Measurements from ENCODE around the gene MEGF11. TPM values are rescaled to one million over a fixed set of nuclear protein-coding genes. Genes with fewer than 3 reads are reported as not detected.

MEGF11 gene
- total RNA-seq, 2 experiments from 2014 or later = 3.3 to 6.8 TPM

- Histone ChIP-seq H3K79me2 (ENCODE audit: insufficient read depth, low read depth, low read length) (no peaks in the 10 kb centered on the region), H3K4me3 (ENCODE audit: low read depth, low read length, poor library complexity, severe bottlenecking) (no peak overlapping the region), H3K9me3 (ENCODE audit: low read length) (no peaks in the 10 kb centered on the region), H3K9me2 (ENCODE audit: insufficient read depth, low read length) (no peaks in the 10 kb centered on the region), H3K36me3 (ENCODE audit: insufficient read depth, low read length) (no peaks in the 10 kb centered on the region), H4K20me1 (ENCODE audit: insufficient read depth, low read length) (no peaks in the 10 kb centered on the region), H3K4me2 (ENCODE audit: low read length) (no peak overlapping the region), H2AFZ (ENCODE audit: low read length) (no peak overlapping the region), H3K27ac (ENCODE audit: low read depth, low read length, poor library complexity, severe bottlenecking) (no peak overlapping the region), H3K4me1 (ENCODE audit: insufficient read depth, low read length, poor library complexity, severe bottlenecking) (no peaks in the 10 kb centered on the region)
- intact Hi-C loops (cut with micrococcal nuclease; ENCODE audit: unreplicated experiment) = no loop called here
- TF ChIP-seq EZH2phosphoT487 (IDR thresholded peaks at IDR 0.05; ENCODE audit: borderline replicate concordance, low read depth, low read length) (no peak), CTCF (conservative IDR thresholded peaks at IDR 0.05; ENCODE audit: low read length) (no peak)
- CTCF ChIA-PET (ENCODE audit: unreplicated experiment) = no interaction called here
- no TSS peak for BruUV-seq (replicated peaks)
- no peak for DNase-seq (ENCODE audit: low spot score)
- POLR2A ChIA-PET = interaction anchor here (0.7 kb wide), 1 partner anchor 40 kb away, joined by 3 read pairs; no protein-coding TSS in a partner anchor
These were observed 181.6 kb downstream of the MEGF11 start for GRCh38 chr15:66071921-66072295.

GRCh38 chr15:66071160-66071920 is 182.2 kb downstream of the MEGF11 start:
- Histone ChIP-seq H3K9me3 (ENCODE audit: low read length) (no peaks in the 10 kb centered on the region), H4K20me1 (ENCODE audit: insufficient read depth, low read length) (no peaks in the 10 kb centered on the region), H2AFZ (ENCODE audit: low read length) (no peak overlapping the region), H3K36me3 (ENCODE audit: insufficient read depth, low read length) (no peaks in the 10 kb centered on the region), H3K9me2 (ENCODE audit: insufficient read depth, low read length) (no peaks in the 10 kb centered on the region), H3K4me1 (ENCODE audit: insufficient read depth, low read length, poor library complexity, severe bottlenecking) (no peaks in the 10 kb centered on the region), H3K4me3 (ENCODE audit: low read depth, low read length, poor library complexity, severe bottlenecking) (no peak overlapping the region), H3K27ac (ENCODE audit: low read depth, low read length, poor library complexity, severe bottlenecking) (no peak overlapping the region), H3K4me2 (ENCODE audit: low read length) (no peak overlapping the region), H3K79me2 (ENCODE audit: insufficient read depth, low read depth, low read length) (no peaks in the 10 kb centered on the region)
- no peak for DNase-seq (ENCODE audit: low spot score)
- POLR2A ChIA-PET = no interaction called here
- BruUV-seq (replicated peaks) = no TSS peak
- intact Hi-C loops (cut with micrococcal nuclease; ENCODE audit: unreplicated experiment) = no loop called here
- no peak for TF ChIP-seq CTCF (conservative IDR thresholded peaks at IDR 0.05; ENCODE audit: low read length)
- TF ChIP-seq EZH2phosphoT487 (IDR thresholded peaks at IDR 0.05; ENCODE audit: borderline replicate concordance, low read depth, low read length) = no peak
- CTCF ChIA-PET (ENCODE audit: unreplicated experiment) = interaction anchor here (0.5 kb wide), 1 partner anchor 100 kb away, joined by 6 read pairs; no protein-coding TSS in a partner anchor

GRCh38 chr15:66070220-66070934 is 183.2 kb downstream of the MEGF11 start:
- H3K36me3 ChIP-seq (ENCODE audit: insufficient read depth, low read length) = no peaks in the 10 kb centered on the region
- intact Hi-C loops (cut with micrococcal nuclease; ENCODE audit: unreplicated experiment) = no loop called here
- DNase-seq (ENCODE audit: low spot score) = no peak
- no peaks in the 10 kb centered on the region for H4K20me1 ChIP-seq (ENCODE audit: insufficient read depth, low read length)
- no peak overlapping the region for H2AFZ ChIP-seq (ENCODE audit: low read length)
- H3K27ac ChIP-seq (ENCODE audit: low read depth, low read length, poor library complexity, severe bottlenecking) = no peak overlapping the region
- BruUV-seq (replicated peaks) = no TSS peak
- no peaks in the 10 kb centered on the region for H3K4me1 ChIP-seq (ENCODE audit: insufficient read depth, low read length, poor library complexity, severe bottlenecking)
- CTCF ChIA-PET (ENCODE audit: unreplicated experiment) = no interaction called here
- no peak overlapping the region for H3K4me3 ChIP-seq (ENCODE audit: low read depth, low read length, poor library complexity, severe bottlenecking)
- H3K9me3 ChIP-seq (ENCODE audit: low read length) = no peaks in the 10 kb centered on the region
- POLR2A ChIA-PET = no interaction called here
- TF ChIP-seq CTCF (conservative IDR thresholded peaks at IDR 0.05; ENCODE audit: low read length) = no peak
- no peak for TF ChIP-seq EZH2phosphoT487 (IDR thresholded peaks at IDR 0.05; ENCODE audit: borderline replicate concordance, low read depth, low read length)
- H3K9me2 ChIP-seq (ENCODE audit: insufficient read depth, low read length) = no peaks in the 10 kb centered on the region
- H3K79me2 ChIP-seq (ENCODE audit: insufficient read depth, low read depth, low read length) = no peaks in the 10 kb centered on the region
- no peak overlapping the region for H3K4me2 ChIP-seq (ENCODE audit: low read length)
